Activated T-helper 2 cell treated with anti-CD3 and anti-CD28 coated beads, Interferon-gamma antibody, Interleukin-2, Interleukin-4, amounts not matched to agents 10 μg/mL and 5 μg/mL and 100 μg/mL, durations not matched to agents 14 hours and 24 hours and 36 hours (primary cell): ENCODE measurements around the gene TMPRSS12. TPM values are rescaled to one million over a fixed set of nuclear protein-coding genes. Genes with fewer than 3 reads are reported as not detected.

Experiments
- DNase-seq: peaks from one replicate; pipeline ENCODE4 v3.0.0; 2021; ENCODE audit warnings: low spot score
- H3K27ac Mint-ChIP-seq: one replicate; pipeline ENCODE4 v1.8.0; 2021; ENCODE audit warnings: mixed read lengths
- H3K27me3 Mint-ChIP-seq: one replicate; pipeline ENCODE4 v1.8.0; 2021; ENCODE audit warnings: low read depth, mixed read lengths
- H3K36me3 Mint-ChIP-seq: one replicate; pipeline ENCODE4 v1.8.0; 2021; ENCODE audit warnings: low read depth, mixed read lengths
- H3K4me1 Mint-ChIP-seq: one replicate; pipeline ENCODE4 v1.8.0; 2021; ENCODE audit warnings: low read depth, mixed read lengths
- H3K4me3 Mint-ChIP-seq: one replicate; pipeline ENCODE4 v1.8.0; 2021; ENCODE audit warnings: low read depth, mild to moderate bottlenecking, moderate library complexity, mixed read lengths
- H3K9me3 Mint-ChIP-seq: one replicate; pipeline ENCODE4 v1.8.0; 2021; ENCODE audit warnings: mixed read lengths
- intact Hi-C: fragments of 100-400 bp; cut with micrococcal nuclease; formaldehyde crosslinking; loops from one replicate; pipeline ENCODE4 v1.15.1; 2023
- total RNA-seq: library from RNA; stranded (reverse); gene quantifications from 2 replicates; pipeline ENCODE4 v1.2.3, GENCODE V29; 2022

TMPRSS12 gene
- total RNA-seq, 1 donor from 2014 or later: not detected

DNA sequence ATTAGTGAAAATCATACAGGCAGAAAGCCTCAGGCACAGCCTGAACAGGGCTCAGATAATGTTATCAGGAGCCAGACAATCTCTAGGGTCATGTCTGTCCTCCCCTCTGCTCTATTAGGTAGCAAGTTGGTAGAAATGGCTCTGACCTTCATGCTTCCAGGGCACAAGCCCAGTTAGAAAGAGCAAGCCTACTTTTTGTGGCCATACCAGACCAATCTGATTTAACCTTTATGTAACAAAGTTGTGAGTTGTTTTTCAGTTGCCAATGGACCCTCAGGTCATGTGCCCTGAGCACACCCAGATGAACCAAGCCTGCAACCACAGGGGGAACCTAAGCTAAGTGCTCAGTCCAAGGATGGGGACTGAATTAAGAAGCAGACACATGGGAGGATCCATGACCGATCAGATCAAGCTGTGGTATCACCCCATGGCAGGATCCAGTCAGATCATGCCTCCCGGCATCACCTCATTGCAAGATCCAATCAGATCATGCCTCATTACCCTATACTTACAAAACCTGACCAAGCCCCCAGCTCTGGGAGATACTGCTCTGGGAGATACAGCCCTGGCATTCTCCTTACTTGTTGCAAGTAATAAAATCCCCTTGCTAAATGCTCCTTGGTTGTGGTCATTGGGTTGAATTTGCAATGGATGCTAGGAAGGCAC is 90.9 kb downstream of the TMPRSS12 start:
- H3K27ac Mint-ChIP-seq: no peak overlapping the region
- peaks cover 14% of the 10 kb centered on the region for H3K4me1 Mint-ChIP-seq
- no peak overlapping the region for H3K4me3 Mint-ChIP-seq
- H3K27me3 Mint-ChIP-seq: no peaks in the 10 kb centered on the region
- peaks cover 10% of the 10 kb centered on the region for H3K9me3 Mint-ChIP-seq
- no peak for DNase-seq
- peaks cover 6% of the 10 kb centered on the region for H3K36me3 Mint-ChIP-seq
- intact Hi-C loops: no loop called here

DNA sequence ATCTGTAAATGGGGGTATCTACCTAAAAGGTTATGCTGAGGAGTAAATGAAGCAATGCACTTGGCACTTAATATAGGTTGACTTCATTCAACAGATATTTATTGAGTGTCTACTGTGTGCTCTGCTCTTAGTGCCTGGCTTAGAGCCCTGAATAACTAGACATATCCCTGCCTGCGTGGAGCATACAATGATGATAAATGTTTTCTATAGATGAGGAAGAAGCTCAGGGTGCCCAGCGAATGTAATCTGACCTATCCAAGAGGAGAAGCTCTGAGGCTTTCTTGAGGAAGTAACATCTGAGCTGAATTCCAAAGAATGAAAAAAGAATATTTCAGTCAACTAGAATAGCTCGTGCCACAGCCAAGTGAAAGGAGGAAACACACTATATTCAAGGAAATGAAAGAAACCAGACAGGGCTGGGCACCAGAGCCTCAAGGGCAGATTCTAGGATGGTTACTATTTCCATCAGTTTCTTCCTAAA is 91.7 kb downstream of the TMPRSS12 start:
- H3K36me3 Mint-ChIP-seq: peaks cover 6% of the 10 kb centered on the region
- no peak overlapping the region for H3K27ac Mint-ChIP-seq
- no peaks in the 10 kb centered on the region for H3K27me3 Mint-ChIP-seq
- no peak for DNase-seq
- no peak overlapping the region for H3K4me3 Mint-ChIP-seq
- H3K4me1 Mint-ChIP-seq: peaks cover 14% of the 10 kb centered on the region
- intact Hi-C loops: no loop called here
- peaks cover 15% of the 10 kb centered on the region for H3K9me3 Mint-ChIP-seq

GRCh38 chr12:50934981-50935807 is 92.5 kb downstream of the TMPRSS12 start:
- no peak for DNase-seq
- peaks cover 15% of the 10 kb centered on the region for H3K9me3 Mint-ChIP-seq
- no peaks in the 10 kb centered on the region for H3K27me3 Mint-ChIP-seq
- no peak overlapping the region for H3K4me3 Mint-ChIP-seq
- peaks cover 14% of the 10 kb centered on the region for H3K4me1 Mint-ChIP-seq
- peaks cover 6% of the 10 kb centered on the region for H3K36me3 Mint-ChIP-seq
- intact Hi-C loops: no loop called here
- H3K27ac Mint-ChIP-seq: no peak overlapping the region

DNA sequence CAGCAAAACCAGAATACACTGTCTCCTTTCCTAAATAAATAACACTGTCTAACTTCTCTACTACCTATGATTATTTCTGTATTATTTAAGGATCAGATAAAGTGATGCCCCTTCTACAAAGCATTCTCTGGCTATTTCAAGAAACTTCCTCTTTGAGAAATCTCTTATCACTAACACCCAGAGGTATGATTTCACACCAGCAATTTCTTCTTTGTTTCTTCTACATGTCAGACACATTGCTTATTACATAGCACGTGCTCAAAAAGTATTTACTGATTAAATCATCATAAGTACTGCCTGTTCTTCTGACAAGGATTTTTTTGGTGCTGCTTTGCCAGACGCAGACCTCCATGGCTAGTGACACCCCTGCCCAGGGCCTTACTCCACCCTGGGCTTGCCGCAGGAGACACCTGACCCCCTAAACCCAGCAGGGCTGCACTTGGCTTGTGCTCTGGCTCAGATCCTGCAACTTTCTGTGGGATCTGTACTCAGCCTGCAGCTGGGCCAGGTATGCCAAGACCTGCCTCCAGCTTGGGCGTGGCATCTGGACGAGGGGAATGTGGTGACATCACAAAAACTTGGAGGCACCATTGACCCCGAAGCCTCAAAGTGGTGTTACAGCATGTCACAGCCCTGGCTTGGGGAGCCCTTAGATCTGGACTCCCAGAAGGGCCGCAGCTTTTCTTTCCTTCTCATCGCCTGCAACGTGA is 94.2 kb downstream of the TMPRSS12 start:
- Mint-ChIP-seq H3K4me1 (peaks cover 14% of the 10 kb centered on the region), H3K27ac (no peak overlapping the region), H3K27me3 (no peaks in the 10 kb centered on the region), H3K9me3 (peaks cover 15% of the 10 kb centered on the region), H3K36me3 (peaks cover 6% of the 10 kb centered on the region), H3K4me3 (no peak overlapping the region)
- intact Hi-C loops: no loop called here
- no peak for DNase-seq

Other genes with a start within 250 kb of the TMPRSS12 start
- 58.8 and 63.0 TPM in 2 replicates for gene ATF1, start 78.8 kb upstream of the TMPRSS12 start, total RNA-seq
- gene HIGD1C, start 109.6 kb downstream of the TMPRSS12 start, total RNA-seq: not detected in 2 replicates
- 56.6 and 62.9 TPM in 2 replicates for gene SLC11A2, start 183.5 kb downstream of the TMPRSS12 start, total RNA-seq
- gene LETMD1, start 205.4 kb downstream of the TMPRSS12 start, total RNA-seq: 61.0 and 63.1 TPM in 2 replicates
- gene CSRNP2, start 240.7 kb downstream of the TMPRSS12 start, total RNA-seq: 28.3 and 31.2 TPM in 2 replicates